ENCODE data around the gene CFAP46.
"Not testable (repeated sequence)": the region's sequence is repeated elsewhere in the genome, so short reads cannot be mapped to it uniquely, and the experiment has no call there.

Gene CFAP46

GRCh38 chr10:132899054-132899750 lies 43.2 kb downstream of the CFAP46 start:
- DNase-seq (ENCODE audit: low read depth) = no peak

DNA sequence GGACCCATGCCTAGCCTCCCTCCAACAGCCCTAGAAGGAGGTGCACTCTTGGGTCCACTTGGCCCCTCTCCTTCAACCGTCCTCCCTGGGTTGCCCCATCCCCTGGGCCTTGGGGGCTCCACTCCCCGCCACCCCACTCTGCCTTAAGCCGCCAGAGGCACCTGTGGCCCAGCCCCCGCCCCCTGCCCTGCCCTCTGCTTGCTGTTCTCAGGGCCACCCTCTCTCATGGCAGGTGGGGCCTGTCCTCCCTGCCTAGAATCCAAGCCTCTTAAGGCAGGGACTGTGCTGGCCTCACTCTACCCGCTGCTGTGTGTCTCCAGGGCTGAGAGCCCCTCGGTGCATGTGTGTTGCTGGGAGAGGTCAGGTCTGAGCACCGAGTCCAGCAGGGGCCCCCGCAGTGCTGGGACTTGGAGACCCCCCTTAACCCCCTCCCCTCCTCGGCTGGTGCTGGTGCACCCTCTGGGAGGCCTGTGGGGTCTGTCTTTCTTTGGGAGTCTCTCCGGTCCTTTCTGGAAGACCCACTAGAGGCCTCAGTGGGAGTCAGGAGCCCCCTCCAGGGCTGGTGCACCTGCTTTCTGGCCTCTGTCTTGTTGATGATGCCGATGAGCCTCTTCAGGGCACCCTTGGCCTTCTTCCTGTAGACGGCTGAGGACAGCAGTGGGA lies 43.8 kb downstream of the CFAP46 start:
- no peak for DNase-seq (ENCODE audit: low read depth)

- DNase-seq (ENCODE audit: low read depth) = no peak
Observed at GRCh38 chr10:132897516-132898381, 44.6 kb downstream of the CFAP46 start.

GRCh38 chr10:132893786-132894185 lies 48.6 kb downstream of the CFAP46 start:
- DNase-seq (ENCODE audit: low read depth) = not testable (repeated sequence)

DNA sequence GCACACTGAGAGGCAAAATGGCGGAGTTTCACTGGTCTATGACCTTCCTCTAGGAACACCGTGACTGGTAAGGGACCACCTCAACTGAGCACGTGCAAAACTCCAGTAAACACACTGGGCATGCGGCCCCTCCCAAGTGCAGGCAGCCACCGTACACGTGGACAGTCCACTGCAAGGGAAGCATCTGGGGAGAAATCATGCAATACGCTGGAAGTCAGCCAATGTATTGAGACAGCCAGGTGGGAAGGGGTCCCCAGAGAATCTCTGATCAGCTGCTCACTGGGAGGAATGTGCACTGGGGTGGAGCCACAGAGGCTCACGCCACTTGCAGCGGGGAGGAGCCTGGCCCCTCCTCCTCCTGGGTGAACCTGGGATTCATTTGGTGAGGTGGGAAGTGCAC lies 49.3 kb downstream of the CFAP46 start:
- DNase-seq (ENCODE audit: low read depth) = no peak

DNA sequence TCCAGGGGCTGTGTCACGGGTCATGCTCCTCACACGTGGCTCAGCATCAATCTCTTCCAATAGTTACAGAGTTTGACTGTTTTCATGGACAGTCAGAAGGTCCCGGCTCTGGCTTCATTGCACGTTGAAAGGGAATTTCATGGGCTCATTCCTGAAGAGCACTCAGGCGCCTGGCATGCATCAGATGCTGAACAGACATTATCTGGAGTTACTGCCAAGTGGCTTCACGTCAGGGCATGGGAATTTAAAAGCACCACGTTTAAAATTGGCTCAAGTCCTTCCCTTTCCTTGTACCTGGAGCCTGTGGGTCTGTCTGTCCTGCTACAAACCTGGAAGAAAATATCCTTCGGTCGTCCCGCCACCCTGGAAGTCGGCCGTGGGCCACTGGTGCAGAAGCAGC lies 50.4 kb downstream of the CFAP46 start:
- no peak for DNase-seq (ENCODE audit: low read depth)

GRCh38 chr10:132891368-132891767 lies 51.0 kb downstream of the CFAP46 start:
- no peak for DNase-seq (ENCODE audit: low read depth)

GRCh38 chr10:132890301-132890700 lies 52.1 kb downstream of the CFAP46 start:
- no peak for DNase-seq (ENCODE audit: low read depth)

GRCh38 chr10:132889556-132889955 lies 52.8 kb downstream of the CFAP46 start:
- DNase-seq (ENCODE audit: low read depth) = no peak

- no peak for DNase-seq (ENCODE audit: low read depth)
Observed at GRCh38 chr10:132888898-132889490, 53.4 kb downstream of the CFAP46 start.

- not testable (repeated sequence) for DNase-seq (ENCODE audit: low read depth)
Observed at GRCh38 chr10:132888446-132888845, 53.9 kb downstream of the CFAP46 start.

- no peak for DNase-seq (ENCODE audit: low read depth)
Observed at GRCh38 chr10:132886211-132887099, 55.9 kb downstream of the CFAP46 start.

DNA sequence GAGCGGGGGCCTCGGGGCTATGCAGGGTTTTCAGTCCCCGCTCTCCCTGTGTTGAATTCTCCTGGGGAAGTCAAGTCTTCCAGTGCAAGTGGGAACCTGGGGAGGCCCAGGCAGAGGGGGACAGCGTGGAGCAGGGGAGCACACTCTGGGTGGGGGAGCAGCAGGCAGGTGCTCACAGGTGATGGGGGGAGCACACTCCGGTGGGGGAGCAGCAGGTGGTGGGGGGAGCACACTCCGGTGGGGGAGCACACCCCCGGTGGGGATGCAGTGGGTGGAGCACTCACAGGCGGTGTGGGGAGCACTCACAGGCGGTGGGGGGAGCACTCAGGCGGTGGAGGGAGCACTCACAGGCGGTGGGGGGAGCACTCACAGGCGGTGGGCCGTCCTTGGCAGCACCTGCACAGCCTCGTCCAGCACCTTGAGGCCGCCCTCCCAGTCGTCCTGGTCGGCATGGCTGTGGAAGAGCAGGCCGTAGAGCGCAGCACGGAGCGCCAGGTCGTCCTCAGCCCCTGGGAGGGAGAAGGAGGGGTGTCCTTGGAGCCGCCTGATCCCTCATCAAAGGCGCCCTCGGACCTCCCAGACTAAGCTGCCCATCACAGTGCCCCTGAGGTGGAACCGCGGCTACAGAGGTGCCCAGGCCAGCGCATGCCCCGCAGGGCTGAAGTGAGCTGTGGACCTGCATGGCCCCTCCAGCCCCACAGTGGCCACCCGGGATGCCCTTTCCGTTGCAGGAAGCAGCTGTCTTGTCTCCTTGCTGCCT lies 56.7 kb downstream of the CFAP46 start:
- no peak for DNase-seq (ENCODE audit: low read depth)

- no peak for DNase-seq (ENCODE audit: low read depth)
Observed at GRCh38 chr10:132884691-132885271, 57.6 kb downstream of the CFAP46 start.

- DNase-seq (ENCODE audit: low read depth) = no peak
Observed at GRCh38 chr10:132884041-132884440, 58.3 kb downstream of the CFAP46 start.

- DNase-seq (ENCODE audit: low read depth) = no peak
Observed at GRCh38 chr10:132883391-132883881, 58.9 kb downstream of the CFAP46 start.

GRCh38 chr10:132882069-132882951 lies 60.1 kb downstream of the CFAP46 start:
- no peak for DNase-seq (ENCODE audit: low read depth)

GRCh38 chr10:132881186-132881920 lies 61.0 kb downstream of the CFAP46 start:
- no peak for DNase-seq (ENCODE audit: low read depth)

Data from T-helper 22 cell (primary cell).